ENCODE data around the gene SMIM35.
"Not testable (repeated sequence)": the region's sequence is repeated elsewhere in the genome, so short reads cannot be mapped to it uniquely, and the experiment has no call there.

Gene SMIM35

DNA sequence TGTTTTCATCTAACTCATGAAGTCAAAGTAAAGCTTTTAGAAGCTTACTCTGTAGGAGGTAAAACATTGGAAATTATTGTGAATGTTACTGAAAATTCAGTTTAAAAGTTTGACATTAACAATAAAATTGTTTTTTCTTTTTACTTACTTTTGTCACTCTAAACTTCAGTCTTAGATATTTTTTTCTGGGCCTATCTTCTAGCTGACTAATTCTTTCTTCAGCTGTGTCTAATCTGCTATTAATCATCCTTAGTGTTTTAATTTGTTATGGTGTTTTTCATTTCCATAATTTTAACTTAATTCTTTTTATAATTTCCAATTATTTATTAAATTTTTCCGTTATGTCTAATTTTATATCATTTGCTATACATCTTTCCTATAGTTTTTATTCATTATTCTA lies 65.6 kb downstream of the SMIM35 start:
- DNase-seq = no peak

DNA sequence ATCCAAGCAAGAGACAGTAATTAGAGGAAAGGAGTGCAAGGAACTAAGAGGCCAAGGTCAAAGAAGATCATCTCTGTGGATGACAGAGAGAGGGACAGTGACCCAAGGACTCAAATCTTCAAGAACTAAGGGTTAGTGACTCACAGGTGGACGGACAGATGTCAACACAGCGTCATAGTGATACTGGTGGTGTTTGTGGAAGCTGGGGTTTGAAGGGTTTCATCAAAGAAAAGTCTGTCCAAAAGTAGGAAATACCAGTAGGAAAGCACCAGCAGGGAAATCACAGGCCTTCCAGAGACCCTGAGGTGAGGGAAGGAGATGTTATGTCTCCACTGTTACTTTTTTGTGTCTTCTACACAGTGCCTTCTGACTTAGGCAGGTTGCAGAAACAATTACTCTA lies 68.4 kb downstream of the SMIM35 start:
- no peak for DNase-seq

DNA sequence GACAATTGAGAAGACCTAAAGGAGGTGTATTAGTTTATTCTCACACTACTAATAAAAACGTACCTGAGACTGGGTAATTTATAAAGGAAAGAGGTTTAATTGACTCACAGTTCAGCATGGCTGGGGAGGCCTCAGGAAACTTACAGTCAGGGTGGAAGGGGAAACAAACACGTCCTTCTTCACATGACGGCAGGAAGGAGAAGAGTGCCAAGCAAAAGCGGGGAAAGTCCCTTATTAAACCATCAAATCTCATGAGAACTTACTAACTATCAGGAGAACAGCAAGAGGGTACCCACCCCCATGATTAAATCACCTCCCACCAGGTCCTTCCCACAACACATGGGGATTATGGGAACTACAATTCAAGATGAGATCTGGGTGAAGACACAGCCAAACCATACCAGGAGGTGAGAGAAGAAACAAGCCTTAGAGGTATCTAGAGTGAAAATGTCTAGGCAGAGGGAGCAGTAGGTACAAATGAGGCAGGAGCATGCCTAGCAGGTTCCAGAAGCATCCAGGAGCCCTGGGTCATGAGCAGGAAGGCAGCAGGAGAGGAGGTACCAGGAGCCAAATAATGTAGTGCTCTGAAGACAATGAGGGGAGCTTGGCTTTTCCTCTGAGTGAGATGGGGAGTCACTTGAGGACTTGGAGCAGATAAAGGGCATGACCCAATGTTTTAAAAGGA lies 69.0 kb downstream of the SMIM35 start:
- no peak for DNase-seq

DNA sequence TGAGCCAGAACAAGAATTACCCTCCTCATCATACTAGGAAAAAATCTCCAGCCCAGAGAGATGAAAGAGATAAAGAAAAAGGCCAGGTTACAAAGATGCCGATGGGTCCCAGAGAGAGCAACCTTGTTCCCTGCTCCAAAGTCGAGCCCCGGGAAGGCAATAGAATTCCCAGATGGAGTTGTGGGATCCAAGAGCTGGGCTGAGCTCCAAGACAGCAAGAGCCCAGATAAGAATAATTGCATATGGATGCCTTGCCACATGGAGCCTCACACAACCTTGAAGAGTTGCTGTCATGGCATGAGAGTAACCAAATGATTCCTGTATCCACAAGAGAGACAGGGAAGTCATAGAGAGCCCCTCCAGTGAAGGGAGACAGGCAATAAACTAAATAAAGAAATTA lies 69.7 kb downstream of the SMIM35 start:
- no peak for DNase-seq

DNA sequence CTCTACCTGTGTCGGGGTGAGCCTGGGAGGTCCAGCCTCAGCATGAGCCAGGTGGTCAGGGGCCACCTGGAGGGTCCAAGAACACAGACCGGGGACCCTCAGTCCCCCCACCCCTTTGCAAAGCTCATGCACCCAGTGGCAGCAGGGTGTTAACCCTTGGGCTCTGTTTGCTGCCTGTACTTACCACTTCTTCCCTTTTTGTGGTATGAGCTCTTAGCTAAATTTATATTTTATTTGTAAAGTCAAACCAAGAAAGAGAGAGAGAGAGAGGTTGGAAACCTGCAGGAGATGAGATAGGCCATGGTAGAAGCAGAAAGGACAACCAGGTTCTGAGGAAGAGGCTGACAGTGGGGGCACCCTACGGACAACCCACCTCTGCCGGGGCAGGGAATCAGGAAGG lies 70.7 kb downstream of the SMIM35 start:
- no peak for DNase-seq

DNA sequence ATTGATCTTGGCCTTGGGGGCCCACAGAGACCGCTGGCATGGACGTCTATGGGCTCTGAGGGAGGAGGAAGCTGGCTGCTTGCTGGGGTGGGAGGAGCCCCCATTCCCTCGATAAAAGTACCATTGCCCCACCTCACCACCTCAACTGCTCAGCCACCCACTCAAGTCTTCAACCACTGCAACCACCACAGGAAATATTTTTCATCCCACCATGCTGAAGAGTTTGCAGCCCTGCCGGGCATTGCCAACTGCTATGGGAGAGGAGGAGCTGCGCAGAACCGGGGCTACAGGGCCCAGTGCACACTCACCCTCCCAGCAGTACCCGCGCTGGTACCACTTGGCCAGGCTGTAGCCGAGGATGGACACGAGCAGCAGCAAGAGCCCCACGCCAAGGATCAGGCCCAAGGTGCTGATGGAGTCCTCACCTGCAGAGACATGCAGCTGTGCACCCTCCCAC lies 71.3 kb downstream of the SMIM35 start:
- no peak for DNase-seq

DNA sequence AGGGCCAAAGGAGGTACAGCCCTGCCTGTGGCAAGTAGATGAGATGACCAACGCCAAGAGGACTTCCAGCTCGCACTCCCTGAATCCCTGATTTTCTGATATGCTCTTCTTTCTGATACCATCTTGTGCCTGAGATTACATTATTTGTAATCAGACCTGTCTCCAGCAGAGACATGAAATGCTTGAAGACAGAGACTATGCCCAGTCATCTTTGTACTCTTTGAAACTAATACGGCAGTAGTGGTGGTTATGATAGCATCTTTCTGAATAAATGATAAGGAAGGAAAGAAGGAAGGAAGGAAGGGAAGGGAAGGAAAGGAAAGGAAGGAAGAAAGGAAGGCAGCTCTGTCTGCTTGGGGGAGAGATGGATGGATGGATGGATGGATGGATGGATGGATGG lies 72.7 kb downstream of the SMIM35 start:
- DNase-seq = no peak

DNA sequence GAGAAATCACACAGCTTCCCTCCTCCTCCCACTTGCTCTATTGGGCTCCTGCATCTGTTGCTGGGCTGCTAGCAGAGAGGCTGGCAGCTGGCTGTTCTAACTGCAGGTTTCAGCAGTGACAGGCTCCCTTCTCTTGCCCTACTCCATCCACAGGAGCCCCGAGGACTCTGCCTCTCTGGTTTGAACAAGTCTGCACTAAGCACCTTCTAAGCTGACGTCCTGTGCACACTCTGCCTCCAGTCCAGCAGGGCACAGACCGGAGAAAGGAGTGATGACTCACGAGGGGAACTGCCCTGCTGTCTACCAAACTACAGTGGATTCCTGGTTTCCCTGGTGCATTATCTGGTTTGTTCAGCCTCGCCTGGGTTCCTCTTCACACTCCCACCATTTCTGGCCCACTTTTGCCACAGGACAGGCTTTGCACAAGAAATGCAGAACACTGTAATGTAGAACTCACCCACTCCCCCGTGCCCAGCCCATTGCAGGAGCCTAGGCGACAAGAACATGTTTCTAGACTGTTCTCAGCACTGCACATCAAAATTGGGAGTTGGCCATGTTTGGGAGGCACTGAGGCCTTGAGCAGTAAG lies 74.6 kb downstream of the SMIM35 start:
- no peak for DNase-seq

DNA sequence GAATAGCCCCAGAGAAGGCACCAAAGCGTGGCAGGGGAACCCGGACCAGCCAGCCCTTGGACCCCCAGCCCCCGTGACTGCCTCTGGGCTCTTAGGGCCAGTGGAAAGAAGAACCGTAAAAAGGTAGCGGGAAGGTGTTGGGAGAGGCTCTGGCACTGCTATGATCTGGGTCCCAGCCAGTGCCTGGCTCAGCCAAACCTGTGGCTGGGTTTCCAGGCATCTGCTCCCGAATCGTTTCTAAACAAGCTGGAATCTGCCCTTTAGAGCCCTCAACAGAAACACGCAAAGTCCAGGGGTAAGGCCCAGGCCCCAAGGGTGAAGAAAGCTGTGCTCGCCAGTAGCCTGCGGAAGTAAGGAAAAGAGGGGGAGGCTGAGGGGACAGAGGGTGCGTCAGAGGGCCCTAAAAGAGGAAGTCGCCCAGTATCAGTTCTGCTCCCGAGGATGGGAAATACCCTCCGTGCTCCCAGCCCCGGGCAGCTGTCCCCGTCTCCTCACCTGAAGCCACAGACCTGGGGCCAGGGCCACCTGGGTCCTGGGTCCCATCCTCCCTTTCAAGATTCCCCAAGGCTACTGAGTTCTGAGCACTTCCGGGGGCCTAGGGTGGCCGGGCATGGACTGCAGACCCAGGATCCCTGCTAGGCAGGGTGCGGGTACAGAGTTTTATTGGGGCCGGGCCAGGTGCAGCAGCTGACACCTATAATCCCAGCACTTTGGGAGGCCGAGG lies 75.9 kb downstream of the SMIM35 start:
- DNase-seq = no peak

DNA sequence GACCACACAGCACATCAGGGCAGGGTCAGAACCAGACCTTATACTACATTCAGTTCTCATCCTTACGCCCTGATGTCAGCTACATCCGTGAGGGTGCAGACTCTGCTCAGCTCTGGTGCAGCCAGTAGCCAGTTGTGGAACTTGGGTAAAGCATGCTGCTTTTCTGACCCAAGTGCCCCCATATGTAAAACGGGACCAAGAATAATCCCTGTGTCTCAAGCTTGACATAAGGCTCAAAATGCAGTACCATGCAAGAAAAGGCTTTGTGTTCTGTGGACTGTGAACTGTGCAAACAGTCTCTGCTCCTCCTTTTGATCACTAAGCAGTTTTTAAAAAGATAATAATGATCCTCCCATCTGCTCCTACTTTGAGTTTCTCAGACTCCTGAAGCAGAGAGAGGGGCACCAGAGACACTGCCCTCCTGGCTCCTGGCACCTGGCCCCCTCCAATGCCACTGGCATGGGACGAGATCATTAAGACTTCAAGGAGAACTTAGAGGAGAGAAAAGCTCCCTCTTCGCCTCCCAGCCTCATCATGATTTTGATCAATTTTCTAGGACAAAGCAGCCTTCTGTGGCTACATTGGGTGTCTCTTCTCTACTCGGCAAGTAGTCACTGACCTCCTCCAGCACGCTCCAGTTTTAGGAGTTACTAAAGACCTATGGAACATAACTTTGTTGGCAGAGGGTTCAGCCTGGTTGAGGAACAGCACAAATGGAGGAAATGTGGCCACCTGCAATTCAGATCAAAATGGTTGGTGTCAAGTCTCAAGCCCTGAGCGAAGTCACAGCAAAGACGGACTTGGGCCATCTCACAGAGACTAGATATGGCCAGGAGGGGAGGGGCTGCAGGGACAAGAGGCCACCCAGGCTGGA lies 76.7 kb downstream of the SMIM35 start:
- no peak for DNase-seq

DNA sequence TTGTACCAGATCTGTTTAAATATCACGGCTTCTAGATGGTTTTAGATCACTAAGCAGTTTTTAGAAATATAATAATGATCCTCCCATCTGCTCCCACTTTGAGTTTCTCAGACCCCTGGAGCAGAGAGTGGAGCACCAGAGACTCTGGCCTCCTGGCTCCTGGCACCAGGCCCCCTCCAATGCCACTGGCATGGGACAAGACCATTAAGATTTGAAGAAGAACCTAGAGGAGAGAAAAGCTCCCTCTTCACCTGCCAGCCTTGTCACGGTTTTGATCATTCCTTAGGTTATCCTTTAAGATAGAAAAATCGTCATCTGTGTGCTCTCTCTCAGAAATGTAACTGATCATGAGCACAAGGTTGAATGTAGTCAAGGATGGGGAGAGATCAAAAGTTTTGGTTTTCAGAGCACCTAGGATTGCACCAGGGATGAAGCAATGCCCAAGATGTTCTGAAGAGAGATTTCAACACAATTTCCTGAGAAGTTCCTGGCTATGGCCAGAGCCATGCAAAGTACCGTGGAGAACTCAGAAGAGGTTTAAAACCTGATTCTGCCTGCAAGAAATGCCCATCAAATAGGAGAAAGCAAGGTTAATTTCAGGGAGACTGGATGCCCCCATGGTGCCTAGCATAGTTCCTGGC lies 78.4 kb downstream of the SMIM35 start:
- no peak for DNase-seq

DNA sequence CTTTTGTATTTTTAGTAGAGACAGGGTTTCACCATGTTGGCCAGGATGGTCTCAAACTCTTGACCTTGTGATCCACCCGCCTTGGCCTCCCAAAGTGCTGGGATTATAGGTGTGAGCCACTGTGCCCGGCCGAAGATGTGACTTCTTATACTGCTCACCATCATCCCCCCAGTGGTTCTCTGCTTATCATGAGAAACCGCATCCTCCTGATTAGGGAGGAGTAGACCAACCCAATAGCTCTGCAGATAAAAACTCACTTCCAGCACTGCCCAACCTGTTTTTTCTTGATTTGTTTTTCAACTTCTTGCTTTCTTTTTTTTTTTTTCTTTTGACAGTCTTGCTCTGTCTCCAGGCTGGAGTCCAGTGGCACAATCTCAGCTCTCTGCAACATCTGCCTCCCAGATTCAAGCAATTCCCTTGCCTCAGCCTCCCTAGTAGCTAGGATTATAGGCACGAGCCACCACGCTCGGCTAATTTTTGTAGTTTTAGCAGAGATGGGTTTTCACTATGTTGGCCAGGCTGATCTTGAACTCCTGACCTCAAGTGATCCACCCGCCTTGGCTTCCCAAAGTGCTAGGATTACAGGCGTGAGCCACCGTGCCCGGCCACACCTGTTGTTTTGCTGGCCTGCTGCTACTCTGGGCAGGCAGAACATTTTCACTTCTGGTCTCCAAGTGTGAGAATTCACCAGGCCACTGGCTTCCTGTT lies 79.0 kb downstream of the SMIM35 start:
- not testable (repeated sequence) for DNase-seq

DNA sequence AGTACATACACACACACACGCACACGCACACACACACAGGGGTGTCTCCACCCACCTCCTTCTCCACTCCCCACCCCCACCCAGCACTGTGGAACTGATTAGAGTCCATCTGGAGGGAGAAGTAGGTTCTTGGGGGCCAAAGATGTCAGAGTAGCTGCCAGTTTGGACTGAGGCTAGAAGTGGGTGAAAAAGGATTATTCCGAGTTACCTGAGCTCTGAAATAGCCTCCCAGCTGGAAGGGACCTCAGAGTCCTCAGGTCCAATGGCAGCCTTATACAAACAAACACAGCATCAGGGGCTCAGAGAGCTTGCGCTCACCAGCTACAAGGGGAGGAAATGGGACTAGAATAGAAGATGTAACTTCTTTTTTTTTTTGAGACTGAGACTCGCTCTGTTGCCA lies 79.7 kb downstream of the SMIM35 start:
- DNase-seq = no peak

DNA sequence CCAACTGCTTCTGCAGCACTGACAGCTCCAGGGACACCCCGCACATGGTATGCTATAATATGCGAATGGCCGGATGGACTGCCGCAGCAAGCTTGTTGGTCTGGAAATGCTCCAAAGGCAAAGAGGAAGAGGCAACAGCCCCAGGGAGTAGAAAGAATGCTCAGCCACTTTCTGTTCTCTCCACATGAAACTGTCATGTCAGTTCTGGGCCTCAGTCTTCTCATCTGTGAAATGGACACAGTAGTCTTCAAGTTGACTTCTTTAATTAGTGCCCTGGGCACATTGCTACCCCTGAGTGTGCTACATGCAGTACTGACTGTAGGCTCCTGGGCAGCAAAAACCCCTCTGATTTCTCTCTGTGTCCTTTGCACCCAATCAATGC lies 80.6 kb downstream of the SMIM35 start:
- DNase-seq = no peak

DNA sequence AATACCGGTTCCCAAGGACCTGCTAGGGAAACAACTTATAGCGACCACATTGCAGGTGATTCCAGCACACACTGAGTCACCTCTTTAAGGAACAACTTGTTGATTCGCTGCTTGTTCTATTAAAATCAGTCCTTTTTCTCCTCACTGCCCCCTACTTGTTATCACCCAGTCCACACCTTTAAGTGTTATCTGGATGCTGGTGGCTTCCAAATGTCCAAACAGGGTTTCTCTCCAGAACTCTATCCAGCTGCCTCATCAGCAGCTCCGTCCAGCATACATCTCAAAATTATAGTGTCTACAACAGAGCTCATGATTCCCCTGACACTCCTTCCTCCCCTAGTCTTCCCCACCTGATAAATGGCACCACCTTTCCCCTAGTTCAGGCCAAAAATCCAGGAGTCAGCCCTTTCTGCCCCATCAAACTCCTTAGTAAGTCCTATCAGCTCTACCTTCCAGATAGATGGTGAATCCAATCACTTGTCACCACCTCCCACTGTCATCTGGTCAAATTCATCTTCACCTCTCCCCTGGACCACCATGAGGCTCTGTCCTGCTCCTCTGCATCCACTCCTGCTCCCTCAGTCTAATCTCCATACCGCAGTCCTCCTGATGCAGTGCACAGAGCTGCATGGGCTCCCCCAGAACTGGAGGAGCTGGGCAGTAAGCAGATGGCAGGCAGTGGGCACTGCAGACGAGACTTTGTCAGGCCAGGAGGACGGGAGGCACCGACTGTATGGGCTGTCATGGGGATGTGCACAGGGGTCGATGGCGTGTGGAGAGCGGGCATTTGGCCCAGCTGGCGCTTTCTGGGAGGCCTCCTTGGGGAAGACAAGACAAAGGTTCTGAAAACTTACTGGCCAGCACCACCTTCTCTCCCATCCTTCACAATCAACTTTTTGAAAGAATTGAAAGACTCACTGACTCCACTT lies 81.3 kb downstream of the SMIM35 start:
- DNase-seq = no peak

DNA sequence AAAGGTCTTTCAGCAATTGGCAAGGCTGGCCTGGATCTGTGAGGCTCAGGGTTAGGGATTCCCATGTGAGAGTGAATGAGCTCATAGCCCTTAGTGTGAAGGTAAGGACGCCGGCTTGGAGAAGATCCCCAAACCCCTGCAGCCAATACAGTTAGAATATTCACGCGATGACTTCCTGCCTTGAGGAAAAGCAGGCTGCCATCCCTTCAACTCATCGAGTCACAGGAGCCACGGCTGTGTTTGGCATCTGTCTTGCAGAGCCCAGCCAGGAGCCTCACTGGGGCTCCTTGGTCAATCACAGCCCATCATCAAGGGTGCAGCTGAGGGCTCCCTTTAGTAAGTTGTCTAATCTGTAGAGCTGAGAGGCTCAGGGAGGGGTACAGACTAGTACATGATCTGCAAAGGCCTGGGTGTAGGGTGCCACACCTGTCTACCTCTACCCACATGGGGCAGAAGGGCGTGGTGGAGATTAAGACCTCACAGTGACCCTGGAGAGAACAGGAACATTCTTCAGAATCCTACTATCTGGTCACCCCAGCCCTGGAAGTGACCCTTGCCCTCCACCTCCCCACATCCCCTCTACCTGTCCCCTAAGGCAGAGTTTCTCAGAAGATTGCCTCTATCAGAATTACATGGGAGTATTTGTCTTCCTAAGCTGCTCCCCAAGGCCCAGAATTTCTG lies 82.1 kb downstream of the SMIM35 start:
- DNase-seq = no peak

DNA sequence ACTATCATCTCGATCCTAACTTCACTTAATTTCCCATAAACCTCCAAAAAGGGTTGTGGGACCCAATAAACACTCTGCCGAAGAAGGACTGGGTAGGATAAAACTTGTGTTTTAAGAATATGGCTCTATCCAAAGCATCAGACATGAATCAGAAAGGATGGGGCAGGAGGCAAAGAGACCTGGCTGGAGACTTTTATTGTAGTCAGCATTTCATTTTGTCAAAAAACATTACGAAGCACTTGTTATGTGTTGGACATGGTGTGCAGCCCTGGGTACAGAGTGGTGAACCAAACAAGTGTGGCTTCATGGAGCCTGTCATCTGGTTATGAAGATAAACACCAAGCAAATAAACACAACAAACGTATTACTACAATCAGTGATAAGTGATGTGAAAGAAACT lies 83.3 kb downstream of the SMIM35 start:
- no peak for DNase-seq

DNA sequence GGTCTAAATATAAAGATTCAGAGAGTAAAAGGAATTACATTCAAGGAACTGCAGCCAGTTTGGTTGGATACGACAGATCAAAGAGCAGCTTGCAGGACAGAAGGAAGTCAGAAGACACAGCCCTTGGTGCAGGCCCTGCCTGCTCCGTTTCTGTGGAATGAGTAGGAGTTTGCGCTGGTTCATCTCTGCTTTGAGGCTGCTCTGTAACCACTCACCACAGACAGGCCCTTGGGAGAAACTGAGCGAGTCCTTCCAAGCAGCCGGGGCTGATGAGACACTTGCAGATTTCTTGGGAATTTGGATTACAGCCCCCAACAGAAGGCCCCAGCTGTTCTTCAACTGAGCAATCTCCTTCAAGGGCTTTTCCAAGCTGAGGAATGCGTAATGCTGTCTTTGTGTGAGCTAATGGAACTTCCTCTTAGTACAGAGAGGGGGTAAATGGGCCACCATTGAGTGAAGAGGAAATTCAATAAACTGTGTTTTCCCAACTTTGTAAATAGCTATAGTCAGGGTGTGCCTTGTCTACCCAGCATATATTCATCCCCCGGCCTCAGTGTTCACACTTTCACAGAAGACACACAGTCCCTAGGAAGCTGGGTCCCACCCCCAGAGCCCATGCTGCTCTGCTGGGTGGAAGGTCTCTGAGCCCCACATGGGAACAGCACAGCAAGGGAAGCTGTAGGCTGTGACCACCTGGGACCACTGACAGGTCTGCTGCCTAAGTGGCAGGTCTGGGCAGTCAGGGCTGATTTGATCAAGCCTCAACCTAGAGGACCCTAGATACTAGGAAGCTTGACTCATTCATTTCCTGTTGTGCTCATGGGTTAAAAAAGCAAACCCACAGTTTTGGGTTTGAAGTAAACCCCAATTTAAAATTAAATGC lies 84.0 kb downstream of the SMIM35 start:
- DNase-seq = no peak

DNA sequence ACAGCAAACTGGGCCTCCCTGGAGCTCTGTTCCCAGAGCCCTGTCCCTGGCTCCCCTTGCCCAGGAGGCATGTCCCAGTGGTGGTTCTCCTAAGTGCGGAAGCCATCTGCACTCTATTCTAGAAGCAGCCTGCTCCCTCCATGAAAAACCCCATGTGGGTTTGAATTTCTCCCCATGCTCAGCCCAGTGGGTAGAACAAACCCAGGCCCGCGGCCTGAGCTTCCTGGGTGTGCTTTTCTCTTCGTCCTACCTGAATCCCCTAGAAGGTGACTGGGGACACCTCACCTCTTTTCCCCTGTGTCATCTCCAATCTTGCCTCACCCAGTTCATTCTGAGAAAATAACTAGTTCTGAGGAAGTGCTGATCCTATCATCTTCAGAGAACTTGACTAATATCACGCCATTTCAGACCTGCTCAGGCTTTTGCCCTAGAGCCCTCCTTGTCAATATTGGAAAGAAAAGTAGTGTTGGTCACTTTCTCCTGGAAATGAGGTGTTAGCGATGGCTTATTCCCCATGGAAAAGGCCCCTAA lies 84.7 kb downstream of the SMIM35 start:
- DNase-seq = no peak
